Measurements from ENCODE around the gene FRG2B.
"Not testable (repeated sequence)": the region's sequence is repeated elsewhere in the genome, so short reads cannot be mapped to it uniquely, and the experiment has no call there.

The FRG2B gene

DNA sequence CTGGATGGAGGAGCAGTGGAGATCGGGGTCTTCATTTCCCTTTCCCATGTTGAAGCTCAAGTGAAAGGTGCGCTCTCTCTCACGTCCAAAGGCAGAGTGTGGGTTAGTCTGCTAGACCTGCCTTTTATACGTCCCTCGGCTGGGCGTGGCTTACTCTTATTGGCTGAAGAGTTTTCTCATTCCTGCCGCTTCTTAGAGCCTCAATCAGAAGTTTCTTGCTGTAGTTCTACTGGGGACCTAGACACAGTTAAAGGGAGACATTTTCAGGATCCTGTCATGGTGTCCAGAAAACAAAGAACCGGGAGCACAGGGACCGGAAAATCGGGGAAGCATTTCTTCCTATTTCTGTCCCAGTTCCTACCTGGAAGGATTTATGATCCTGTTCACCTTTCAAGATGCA, at the start of gene FRG2B:
Gene FRG2B, minus strand, starts transcription at position 101 of the 400 bp plus-strand sequence. Its CDS starts 53 bp downstream, at position 48.
- not testable (repeated sequence) for DNase-seq

DNA sequence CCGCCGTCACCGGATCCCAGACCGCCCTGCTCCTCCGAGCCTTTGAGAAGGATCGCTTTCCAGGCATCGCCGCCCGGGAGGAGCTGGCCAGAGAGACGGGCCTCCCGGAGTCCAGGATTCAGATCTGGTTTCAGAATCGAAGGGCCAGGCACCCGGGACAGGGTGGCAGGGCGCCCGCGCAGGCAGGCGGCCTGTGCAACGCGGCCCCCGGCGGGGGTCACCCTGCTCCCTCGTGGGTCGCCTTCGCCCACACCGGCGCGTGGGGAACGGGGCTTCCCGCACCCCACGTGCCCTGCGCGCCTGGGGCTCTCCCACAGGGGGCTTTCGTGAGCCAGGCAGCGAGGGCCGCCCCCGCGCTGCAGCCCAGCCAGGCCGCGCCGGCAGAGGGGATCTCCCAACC, 40.9 kb upstream of the FRG2B start:
- not testable (repeated sequence) for DNase-seq

DNA sequence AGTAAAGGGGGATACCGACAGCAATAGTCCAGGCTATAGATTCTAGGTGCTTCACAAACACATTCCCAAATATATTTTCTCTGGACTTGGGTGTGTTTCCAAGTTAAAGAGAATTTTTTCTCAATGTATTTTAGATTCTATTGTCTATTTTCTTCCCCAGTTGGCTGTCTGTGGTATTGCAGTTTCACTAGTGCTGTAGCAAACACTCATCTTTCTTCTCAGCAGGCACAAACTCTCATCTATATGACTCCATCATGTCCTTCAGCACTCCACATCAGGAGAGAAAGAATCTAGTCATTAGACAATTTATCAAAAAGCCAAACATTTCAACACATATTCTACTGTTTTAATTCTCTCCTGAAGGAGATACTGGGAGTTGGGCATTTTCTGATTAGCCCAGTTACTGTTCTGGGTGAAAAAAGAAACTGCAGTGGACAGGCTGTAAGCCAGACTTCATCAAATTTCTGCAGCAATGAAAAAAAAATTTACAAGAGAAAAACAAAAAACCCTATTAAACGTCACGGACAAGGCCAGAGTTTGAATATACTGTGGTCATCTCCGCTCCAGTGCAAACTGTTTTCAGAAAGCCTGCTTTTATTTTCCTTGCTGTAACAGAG, 37.1 kb upstream of the FRG2B start:
- DNase-seq = not testable (repeated sequence)

DNA sequence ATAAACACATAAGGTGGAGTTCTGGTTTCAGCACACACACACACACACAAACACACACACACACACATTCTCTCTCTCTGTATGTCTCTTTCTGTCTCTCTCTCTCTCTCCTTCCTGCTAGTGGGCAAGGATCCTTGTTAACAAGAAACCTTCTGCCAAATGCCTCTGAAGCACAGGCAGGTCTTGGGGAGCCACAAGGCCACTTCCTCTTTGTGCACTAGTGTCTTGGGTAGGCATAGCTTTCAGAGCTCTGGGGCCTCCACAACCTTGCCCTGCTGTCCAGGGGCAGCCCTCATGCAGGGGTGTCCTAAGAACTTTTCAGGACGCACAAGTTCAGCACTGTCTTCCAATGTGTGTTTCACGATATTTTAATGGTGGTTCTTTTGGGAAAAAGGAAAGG, 34.5 kb upstream of the FRG2B start:
- not testable (repeated sequence) for DNase-seq

DNA sequence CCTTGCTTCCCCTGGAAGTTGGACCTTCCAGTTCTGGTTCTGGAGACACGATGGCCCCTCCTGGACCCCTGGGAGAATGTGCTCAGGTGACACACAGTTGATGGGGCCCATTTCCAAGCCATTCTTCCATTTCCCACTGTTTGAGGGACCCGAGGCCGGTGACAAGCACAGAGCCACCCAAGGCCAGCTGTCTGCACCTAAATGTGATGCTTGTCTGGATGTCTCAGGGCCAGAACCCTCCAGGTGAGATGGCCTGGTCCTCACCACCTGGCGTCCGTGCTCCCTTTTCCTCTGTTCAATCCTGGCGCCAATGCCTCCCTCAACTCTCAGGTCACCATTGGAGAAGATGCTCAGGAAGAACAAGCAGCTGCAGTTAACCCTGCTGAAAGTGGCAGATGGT, 33.9 kb upstream of the FRG2B start:
- DNase-seq = not testable (repeated sequence)

DNA sequence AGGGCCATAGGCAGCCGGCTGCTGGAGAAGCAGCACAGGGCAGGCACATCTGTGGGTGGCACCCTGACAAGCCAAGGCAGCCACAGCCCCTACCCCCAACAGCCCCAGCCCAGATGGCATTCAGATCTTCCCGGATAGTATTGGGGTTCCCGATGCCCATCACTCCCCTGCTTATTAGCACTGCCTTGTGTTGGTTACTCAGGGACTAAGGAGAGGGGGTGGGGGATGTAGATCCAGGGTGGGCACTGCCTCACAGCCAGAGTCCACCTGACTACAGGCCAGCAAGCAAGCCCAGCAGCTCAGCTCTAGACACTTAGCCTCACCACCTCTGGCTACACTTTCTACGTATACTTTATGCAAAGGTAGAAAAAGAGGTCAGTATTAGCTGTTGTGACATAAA, 30.7 kb upstream of the FRG2B start:
- DNase-seq = not testable (repeated sequence)

DNA sequence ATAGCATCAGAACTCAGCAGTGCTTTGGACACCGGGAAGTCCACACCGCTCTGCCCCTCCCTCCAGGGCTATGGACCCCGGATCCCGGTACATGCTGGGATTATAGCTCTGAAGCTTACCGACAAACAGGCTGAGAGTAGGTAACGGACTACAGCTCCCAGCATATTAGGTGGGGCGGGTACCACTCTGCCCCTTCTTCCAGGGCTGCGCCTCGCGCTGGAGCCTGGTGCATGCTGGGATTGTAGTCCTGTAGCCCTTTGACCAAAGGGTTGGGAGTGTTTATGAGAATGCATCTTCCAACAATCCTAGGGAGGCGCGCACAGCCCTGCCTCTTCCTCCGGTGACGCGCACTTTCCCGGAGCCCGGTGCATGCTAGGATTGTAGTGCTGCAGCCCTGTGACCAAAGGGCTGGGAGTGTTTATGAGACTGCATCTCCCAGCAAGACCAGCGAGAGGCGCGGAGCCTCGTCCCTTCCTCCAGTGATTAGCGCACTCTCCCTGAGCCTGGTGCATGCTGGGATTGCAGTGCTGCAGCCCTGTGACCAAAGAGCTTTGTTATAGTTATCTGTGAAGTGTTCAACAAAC, 22.4 kb upstream of the FRG2B start:
- DNase-seq = not testable (repeated sequence)

DNA sequence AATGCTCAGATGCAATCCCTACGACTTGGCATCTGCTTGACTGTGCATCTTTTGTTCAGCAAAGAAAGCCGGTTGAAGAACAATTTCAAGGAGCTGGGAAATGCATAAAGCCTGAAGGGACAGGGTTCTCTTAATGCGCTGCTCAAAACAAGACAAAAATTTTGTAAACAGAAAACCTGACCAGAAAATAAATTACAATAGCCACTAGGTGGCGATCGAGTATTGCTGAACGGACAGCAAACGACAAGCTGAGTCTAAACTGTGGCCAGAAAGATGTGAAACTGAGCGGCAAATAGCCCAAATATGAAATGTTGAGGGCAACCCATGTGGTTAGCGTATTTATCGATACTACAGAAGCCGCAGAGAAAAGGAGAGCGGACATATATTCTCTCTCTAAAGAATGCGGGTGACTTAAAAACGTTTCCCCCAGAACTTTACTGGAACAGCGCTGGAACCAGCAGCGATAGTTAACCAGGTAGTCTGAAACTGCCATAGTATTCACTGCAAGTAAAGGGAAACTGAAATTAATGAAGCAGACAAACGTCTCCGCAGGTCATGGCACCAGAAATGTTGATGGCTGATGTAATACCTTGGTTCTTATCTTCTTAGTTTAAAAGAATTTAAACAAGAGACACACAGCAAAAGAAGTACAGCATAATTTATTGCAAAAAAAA, 20.6 kb upstream of the FRG2B start:
- DNase-seq = not testable (repeated sequence)

DNA sequence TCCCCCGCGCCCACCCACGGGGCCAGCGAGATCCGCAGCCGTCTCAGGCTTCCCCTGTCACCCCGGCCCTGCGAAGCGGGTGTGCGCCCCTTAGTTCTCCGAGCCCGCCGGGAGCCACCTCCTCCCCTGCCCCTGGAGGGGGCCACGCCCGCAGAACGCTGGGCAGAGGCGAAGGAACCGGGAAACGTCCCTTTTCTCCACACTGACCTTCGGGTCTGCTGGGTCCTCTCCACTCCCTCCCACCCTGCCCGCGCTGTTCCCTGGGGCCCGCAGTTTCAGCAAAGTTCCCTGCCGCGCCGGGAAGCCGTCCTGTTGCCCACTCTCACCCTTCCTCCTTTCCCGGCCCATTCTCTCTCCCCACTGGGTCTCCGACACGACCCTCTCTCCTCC, 11.2 kb upstream of the FRG2B start:
- not testable (repeated sequence) for DNase-seq

DNA sequence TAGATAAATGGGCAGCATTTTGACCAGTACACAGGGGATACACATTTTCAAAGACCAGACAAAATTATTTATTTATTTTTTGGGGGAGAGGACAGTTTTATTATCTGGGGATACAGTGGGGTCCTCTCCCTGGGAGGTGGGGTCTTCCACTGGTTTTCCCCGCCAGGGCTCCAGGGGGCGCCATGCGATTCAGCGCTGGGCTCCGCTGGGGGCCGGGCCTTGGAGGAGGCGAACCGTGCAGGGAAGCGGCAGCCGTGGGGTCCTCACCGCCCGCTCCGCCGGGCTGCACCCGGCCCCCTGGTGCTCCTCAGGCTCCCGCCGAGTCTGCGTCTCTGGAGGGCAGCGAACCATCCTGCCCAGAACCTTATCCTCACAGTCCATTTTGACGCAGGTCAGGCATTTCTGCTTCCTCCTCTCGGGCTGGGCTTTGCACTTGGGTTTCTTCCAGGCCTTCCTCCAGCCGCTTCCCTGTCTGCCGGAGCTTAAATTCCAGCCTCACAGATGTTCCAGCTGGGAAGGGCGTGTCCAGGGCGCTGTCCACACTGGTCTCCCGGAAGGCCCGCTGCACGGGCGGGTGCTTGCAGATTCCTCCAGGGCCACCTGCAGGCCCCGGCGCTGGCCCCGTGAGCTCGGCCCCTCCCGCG, 10.7 kb upstream of the FRG2B start:
- DNase-seq = not testable (repeated sequence)

DNA sequence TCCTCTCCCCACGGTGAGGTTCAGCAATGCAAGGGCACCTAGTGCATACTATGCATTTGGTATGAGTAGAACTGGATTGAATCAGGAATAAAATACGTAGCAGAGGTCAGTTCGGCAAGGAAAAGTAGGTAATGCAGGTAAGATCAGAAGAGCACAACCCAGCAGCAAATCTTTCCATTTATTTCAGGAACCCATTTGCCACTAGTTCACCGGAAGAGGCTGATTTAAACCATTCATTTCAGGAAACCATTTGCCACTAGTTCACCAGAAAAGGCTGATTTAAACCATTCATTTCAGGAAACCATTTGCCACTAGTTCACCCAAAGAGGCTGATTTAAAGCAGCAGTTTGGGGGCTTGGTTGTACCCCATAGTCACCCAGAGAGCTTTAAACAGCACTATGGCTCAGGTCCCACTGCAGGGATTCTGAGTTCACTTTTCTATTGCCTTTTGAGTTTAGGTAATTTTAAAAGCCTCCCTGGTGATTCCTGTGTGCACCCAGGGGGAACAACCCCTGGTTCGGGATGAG, 4.2 kb upstream of the FRG2B start:
- not testable (repeated sequence) for DNase-seq

DNA sequence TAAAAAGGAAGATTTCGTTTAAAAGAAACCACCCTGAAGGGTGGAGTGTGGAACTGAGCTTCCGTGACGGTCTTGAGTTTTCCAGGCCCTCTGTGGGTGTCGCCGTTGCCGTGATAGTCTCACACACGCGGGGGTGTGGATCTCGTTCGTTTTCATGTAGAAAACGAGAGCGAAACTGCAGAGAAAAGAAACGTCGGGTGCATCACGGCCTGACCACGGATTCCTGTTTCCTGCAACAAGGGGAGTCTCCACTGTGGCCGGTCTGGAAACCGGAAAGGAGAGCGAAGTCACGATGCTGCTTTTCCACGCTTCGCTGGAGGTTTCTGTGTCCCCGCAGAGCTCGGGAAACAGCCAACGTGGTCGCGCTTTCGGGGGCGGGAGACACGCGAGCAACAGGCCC, 4.1 kb downstream of the FRG2B start:
- not testable (repeated sequence) for DNase-seq

DNA sequence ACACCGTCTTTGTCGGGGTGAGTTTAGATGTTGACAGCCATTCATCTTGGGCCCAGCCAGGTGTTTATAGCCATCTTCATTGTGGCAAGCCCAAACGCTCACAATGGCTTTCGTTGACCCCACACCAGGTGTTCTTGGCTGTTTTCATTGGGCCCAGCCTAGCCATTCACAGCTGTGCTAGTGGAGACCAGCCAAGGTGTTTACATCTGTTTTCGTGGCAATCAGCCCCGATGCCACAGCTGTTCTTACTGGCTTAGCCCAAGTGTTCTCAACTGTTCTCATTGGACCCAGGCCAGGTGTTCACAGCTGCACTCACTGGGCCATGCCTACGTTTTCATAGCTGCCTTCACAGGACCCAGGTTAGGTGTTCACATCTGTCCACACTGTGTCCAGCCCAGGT, 7.7 kb downstream of the FRG2B start:
- no peak for DNase-seq

DNA sequence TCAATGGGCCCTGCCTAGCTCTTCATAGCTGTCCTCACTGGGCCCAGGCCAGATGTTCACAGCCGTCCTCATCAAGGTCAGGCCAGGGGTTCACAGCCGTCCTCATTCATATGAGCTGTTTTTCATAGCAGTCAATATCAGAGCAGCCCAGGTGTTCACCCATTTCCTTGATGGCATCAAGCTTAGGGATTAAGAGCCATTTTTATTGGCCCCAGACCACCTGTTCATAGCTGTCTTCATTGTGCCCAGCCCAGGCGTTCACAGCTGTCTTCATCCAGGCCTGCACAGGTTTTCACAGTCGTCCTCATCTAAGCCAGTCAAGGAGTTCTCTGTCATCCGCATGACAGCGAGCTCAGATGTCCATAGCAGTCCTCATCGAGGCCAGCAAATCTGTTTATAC, 9.4 kb downstream of the FRG2B start:
- no peak for DNase-seq

DNA sequence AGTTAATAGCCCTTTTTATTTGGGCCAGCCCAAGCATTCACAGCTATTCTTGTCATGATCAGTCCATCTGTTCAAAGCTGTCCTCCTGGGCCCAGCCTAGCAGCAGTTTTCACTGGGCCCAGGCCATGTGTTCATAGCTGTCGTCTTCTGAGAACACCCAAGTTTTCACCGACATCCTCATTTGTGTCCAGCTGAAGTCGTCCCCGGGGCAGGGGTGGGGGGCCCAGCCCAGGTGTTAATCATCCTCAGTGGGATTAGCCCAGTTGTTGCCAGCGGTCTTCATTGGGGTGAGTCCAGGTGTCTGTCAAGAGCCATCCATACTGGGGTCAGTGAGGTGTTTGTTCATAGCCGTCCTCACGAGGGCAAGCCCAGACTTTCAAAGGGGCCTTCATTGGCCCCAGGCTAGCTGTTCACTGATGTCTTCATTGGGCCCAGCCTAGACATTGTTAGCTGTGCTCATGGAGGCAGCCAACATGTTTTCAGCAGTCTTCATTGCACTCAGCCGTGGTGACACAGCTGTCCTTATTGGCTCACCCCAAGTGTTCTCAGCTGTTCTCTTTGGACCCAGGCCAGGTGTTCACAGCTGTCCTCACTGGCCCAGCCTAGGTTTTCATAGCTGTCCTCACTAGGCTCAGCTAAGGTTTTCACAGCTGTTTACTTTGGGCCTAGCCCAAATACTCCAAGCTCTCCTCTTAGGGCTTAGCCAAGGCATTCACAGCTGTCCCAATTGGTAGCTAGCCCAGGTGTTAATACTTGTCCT, 10.0 kb downstream of the FRG2B start:
- DNase-seq = no peak

DNA sequence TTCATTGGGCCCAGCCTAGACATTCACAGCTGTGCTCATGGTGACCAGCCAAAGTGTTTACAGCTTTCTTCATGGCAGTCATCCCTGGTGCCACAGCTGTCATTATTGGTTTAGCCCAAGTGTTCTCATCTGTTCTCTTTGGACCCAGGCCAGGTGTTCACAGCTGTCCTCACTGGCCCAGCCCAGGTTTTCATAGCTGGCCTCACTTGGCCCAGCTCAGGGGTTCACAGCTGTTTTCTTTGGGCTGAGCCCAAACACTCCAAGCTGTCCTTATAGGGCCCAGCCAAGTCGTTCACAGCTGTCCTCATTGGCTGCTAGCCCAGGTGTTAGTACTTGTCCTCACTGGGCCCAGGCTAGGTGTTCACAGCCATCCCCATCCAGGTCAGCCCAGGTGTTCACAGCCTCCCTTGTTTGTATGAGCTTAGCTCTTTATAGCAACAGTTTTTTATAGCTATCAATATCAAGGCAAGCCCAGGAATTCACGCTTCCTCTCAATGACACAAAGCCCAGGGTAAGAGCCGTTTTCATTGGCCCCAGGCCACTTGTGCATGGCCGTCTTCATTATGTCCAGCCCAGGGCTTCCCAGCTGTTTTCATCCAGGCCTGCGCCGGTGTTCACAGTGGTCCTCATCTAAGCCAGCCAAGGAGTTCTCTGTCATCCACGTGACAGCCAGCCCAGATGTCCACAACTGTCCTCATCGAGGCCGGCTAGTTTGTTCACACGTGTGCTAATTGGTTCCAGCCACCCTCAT, 11.6 kb downstream of the FRG2B start:
- DNase-seq = no peak

DNA sequence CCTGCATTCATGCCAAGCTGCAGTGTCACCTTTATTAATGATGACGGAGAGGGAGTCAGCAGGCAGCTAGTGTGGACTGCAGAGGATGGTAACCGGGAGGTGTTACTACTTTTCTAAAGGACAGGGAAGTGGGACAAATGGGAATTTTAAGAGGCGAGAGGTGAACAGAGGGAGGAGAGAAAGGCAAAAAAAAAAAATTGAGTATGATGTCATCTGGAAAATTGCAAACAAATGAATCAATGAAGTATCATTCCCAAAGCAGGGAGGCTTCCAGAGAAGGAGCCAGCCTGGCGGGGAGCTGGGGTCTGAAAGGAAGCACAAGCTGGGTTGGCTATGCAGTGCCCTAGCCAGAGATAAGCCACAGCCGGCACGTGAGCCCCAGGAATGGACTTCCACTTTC, 12.9 kb downstream of the FRG2B start:
- DNase-seq = no peak

DNA sequence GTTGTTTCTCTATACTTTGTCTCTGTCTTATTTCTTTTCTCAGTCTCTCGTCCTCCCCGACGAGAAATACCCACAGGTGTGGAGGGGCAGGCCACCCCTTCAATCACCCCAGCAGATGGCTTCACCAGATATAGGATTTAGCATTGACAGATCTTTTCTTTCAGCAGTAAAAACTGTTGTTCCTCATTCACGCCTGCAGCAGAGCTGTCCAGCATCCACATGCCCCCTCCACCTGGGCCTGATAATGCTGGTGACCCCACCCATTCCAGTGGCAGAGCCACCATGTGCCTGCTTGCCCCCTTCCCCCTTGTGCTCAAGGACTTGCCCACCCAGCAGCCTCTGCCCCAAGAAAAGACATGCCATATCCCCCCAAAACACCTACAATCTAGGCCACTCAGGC, 15.5 kb downstream of the FRG2B start:
- DNase-seq = no peak

DNA sequence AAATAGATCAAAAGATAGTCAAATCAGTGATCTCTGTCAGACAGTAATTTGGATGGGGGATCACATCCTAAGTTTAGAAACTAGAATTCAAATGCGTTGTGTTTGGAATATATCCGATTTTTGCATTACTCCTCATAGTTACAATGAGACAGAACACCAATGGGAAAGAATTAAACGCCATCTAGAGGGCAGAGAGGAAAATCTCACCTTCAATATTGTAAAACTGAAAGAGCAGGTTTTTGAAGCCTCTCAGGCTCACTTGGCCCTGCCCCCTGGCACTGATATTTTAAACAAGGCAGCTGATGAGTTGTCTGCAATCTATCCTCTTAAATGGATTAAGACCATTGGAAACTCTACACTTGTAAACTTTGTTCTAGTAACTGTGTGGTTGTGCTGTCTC, 17.7 kb downstream of the FRG2B start:
- no peak for DNase-seq

DNA sequence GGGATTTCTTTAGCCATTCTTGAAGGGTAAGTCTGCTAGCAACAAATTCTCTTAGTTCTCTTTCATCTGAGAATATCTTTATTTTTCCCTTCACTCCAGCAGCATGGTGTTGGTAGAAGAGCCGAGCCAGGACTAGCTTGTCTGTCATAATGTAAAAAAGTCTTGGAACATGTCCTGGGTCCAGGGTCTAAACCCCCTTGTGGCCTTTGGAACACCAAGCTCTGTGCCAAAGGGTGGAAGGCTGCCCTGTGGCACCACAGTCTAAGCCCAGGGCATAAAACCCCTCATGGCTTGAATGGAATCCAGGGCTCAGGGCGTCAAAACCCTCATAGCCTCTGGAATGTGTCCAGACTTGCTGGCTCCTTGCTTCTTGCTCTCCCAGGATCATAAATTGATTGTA, 23.2 kb downstream of the FRG2B start:
- DNase-seq = not testable (repeated sequence)

DNA sequence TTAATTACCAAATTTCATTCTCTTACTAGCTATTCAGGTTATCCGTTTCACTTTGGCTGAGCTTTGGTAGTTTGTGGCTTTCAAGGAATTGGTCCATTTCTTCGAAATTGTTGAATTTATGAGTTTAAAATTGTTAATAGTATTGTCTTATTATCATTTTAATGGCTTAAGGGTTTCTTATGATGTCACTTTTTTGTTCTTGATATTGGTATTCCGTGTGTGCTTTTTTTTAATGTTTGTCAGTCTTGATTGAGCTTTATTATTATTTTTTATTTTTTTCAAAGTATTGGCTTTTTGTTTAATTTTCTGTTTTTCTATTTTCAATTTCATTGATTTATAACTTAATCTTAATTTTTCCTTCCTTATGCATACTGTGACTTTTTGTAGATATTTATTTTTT, 25.9 kb downstream of the FRG2B start:
- no peak for DNase-seq

DNA sequence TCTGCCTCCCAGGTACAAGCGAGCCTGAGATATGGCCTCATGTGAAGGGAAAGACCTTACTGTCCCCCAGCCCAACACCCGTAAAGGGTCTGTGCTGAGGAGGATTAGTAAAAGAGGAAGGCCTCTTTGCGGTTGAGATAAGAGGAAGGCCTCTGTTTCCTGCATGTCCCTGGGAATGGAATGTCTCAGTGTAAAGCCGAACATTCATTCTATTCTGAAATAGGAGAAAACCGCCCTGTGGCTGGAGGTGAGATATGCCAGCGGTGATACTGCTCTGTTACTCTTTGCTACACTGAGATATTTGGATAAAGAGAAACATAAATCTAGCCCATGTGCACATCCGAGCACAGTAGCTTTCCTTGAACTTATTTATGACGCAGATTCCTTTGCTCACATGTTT, 26.7 kb downstream of the FRG2B start:
- DNase-seq = not testable (repeated sequence)

All from NCI-H187 (cell line).